Subcutaneous adipose tissue (tissue), 4 donors: Measurements from ENCODE around the gene FAM3D. TPM values are rescaled to one million over a fixed set of nuclear protein-coding genes. Genes with fewer than 3 reads are reported as not detected.

Experiments
- total RNA-seq, 4 donors: library from RNA; depleted of rRNA; stranded (reverse); fragments of >200 nt; gene quantifications; one replicate each; pipeline ENCODE4 v1.1.0, GENCODE V29; 2016
- TF ChIP-seq, protein P1 (sequence below): fragments of 450-650 bp; IDR thresholded peaks from one replicate; pipeline ENCODE4 v1.5.1; 2016; ENCODE audit warnings: low read depth, mild to moderate bottlenecking, control low read depth, antibody characterized with exemption, moderate library complexity

Gene FAM3D
- total RNA-seq, 4 donors from 2014 or later = not detected

DNA sequence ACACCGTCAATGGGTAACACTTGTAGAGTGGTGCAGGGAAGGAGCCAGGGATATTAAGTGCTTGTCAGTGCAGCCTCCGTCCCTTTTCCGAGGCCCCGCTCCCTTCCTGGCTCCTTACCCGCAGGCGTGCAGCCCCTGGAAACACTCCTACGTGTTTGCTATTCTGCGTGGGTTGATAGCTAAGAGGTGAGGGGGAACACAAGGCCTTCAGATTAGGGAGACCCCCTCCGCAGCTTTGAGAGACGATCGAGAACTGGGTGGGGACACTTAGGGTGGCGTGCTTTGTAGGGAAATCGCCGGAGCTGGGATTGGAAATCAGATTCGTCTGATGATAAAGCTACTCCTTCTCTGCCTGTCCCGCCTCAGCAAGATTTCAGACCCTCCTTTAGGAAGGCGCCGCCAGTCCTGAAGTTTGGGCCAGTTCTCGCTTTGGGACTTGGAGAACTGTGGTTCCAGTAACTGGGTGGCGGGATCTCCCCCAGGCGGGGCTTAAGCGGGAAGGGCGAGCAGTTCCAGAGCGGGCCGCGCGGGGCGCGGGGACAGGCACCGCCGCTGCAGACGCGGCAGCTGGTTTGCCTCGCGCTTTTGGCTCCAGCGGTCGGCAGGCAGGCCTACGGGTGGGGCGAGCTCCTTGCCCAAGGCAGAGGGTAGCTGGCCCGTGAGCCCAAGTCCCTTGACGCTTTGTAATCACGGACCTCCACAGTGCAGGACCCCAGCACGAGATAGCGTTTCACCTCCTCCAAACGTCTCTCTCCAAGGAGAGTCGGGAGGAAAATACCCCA is 81.4 kb downstream of the FAM3D start:
- TF ChIP-seq, protein P1, sequence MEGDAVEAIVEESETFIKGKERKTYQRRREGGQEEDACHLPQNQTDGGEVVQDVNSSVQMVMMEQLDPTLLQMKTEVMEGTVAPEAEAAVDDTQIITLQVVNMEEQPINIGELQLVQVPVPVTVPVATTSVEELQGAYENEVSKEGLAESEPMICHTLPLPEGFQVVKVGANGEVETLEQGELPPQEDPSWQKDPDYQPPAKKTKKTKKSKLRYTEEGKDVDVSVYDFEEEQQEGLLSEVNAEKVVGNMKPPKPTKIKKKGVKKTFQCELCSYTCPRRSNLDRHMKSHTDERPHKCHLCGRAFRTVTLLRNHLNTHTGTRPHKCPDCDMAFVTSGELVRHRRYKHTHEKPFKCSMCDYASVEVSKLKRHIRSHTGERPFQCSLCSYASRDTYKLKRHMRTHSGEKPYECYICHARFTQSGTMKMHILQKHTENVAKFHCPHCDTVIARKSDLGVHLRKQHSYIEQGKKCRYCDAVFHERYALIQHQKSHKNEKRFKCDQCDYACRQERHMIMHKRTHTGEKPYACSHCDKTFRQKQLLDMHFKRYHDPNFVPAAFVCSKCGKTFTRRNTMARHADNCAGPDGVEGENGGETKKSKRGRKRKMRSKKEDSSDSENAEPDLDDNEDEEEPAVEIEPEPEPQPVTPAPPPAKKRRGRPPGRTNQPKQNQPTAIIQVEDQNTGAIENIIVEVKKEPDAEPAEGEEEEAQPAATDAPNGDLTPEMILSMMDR = no peak

- TF ChIP-seq, protein P1 = no peak
Observed at GRCh38 chr3:58584690-58585004, 81.9 kb downstream of the FAM3D start.

Other genes starting within 250 kb of the FAM3D start
- 10 to 100 TPM; 67.5 to 94.6 (median 74.7) TPM for gene PDHB, start 232.9 kb downstream of the FAM3D start, total RNA-seq
- 10 to 100 TPM; 13.9 to 17.8 (median 15.7) TPM for gene KCTD6, start 174.7 kb downstream of the FAM3D start, total RNA-seq
- gene ACOX2, start 129.6 kb downstream of the FAM3D start, total RNA-seq = 10 to 100 TPM; 17.0 to 27.9 (median 24.1) TPM
- gene FAM107A, start 89.4 kb downstream of the FAM3D start, total RNA-seq = 10 to 100 TPM; 11.2 to 85.3 (median 49.5) TPM